K562 (cell line): ENCODE measurements around the gene RASSF6. TPM values are rescaled to one million over a fixed set of nuclear protein-coding genes. Genes with fewer than 3 reads are reported as not detected.

Experiments
- ELF4 ChIP-seq: fragments of 450-650 bp; formaldehyde crosslinking; IDR thresholded peaks from 2 replicates; pipeline ENCODE4 v1.4.0; 2022; ENCODE audit warnings: missing genetic modification characterization
- FOS ChIP-seq: IDR thresholded peaks from 3 replicates; pipeline ENCODE4 v1.6.1; 2011; ENCODE audit not compliant: insufficient read length; ENCODE audit errors: extremely low read depth
- FOXA1 ChIP-seq: fragments of 450-650 bp; IDR thresholded peaks from 2 replicates; pipeline ENCODE4 v1.6.1; 2016; ENCODE audit warnings: mild to moderate bottlenecking, borderline replicate concordance
- ILF3 ChIP-seq: fragments of 450-650 bp; IDR thresholded peaks from 2 replicates; pipeline ENCODE4 v1.6.1; 2018; ENCODE audit warnings: antibody characterized with exemption, mild to moderate bottlenecking, moderate library complexity, borderline replicate concordance
- KLF1 ChIP-seq: fragments of 450-650 bp; IDR thresholded peaks from 2 replicates; pipeline ENCODE4 v1.6.1; 2016; ENCODE audit warnings: missing genetic modification characterization, missing compliant biosample characterization
- ZFP1 ChIP-seq: fragments of 450-650 bp; formaldehyde crosslinking; IDR thresholded peaks from 2 replicates; pipeline ENCODE4 v1.4.0; 2020; ENCODE audit warnings: mild to moderate bottlenecking, mixed read lengths
- ZNF239 ChIP-seq: fragments of 250-450 bp; sonication (Bioruptor Pico); IDR thresholded peaks from 2 replicates; pipeline ENCODE4 v1.4.0; 2020; ENCODE audit warnings: mild to moderate bottlenecking
- polyA plus RNA-seq, 8 experiments: library from polyadenylated mRNA; depleted of rRNA in 4 of 8; stranded (reverse) in 5 of 8; unstranded in 3 of 8; fragments of >200 nt; fragmentation: Nextera tagmentation in 2 of 8; fragmentation: Illumina TruSeq in 1 of 8; extraction: Ambion mirVana in 2 of 8; extraction: Trizol in 1 of 8; gene quantifications; 2 replicates each; pipeline versions ENCODE4 v1.2.1 to v1.2.3, GENCODE V29; 2011 to 2014; ENCODE audit warnings: inconsistent platforms in 1 of 8, missing spikeins in 1 of 8
- total RNA-seq, 7 experiments: library from RNA; depleted of rRNA in 6 of 7; stranded (reverse); fragments of >200 nt in 6 of 7; fragmentation: Illumina TruSeq in 2 of 7; extraction: Trizol in 2 of 7; gene quantifications; 2 replicates each; pipeline versions ENCODE4 v1.2.1 to v1.2.3, GENCODE V29; 2011 to 2021; ENCODE audit warnings: low replicate concordance in 1 of 7
- TF ChIP-seq, protein P1 (sequence below): fragments of 200-800 bp; sonication (Bioruptor generic); IDR thresholded peaks from 2 replicates; pipeline ENCODE4 v1.6.1; 2016; ENCODE audit warnings: missing genetic modification characterization, missing compliant biosample characterization
- TF ChIP-seq, protein P2 (sequence below): fragments of 450-650 bp; IDR thresholded peaks from 2 replicates; pipeline ENCODE4 v1.6.1; 2018; ENCODE audit not compliant: partially characterized antibody
- TF ChIP-seq, protein P3 (sequence below): sonication (generic); formaldehyde crosslinking; IDR thresholded peaks from 2 replicates; pipeline ENCODE4 v1.8.0; 2022; ENCODE audit warnings: mild to moderate bottlenecking, missing genetic modification reagents
- TF ChIP-seq, protein P4 (sequence below): sonication (generic); formaldehyde crosslinking; IDR thresholded peaks from 2 replicates; pipeline ENCODE4 v1.8.0; 2022; ENCODE audit warnings: mild to moderate bottlenecking, missing genetic modification reagents
- TF ChIP-seq, protein P5 (sequence below): IDR thresholded peaks from 3 replicates; pipeline ENCODE4 v1.6.1; 2011; ENCODE audit warnings: borderline replicate concordance, mild to moderate bottlenecking, moderate library complexity; ENCODE audit not compliant: insufficient read length; ENCODE audit errors: extremely low read depth

Gene RASSF6
- total and polyA plus RNA-seq, 9 of the 15 experiments (the other 6 are each of a cell fraction or from before 2014, with no cell fraction given) = under 0.01 to 0.25 (median 0.06) TPM; not detected in 1

DNA sequence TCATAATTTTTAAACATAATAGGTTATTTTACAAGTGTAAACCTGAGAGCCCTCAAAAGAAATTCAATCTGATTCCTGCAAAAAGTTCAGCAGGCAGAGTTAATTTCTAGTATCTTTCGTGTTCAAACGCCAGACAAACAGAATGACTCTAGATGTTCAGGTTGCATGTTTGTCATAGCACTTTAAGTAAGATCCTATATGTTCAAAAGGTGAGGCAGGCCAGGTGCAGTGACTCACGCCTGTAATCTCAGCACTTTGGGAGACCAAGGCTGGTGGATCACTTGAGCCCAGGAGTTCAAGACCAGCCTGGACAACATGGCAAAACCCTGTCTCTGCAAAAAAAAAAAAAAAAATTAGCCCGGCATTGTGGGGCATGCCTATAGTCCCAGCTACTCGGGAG lies 1.1 kb upstream of the RASSF6 start (continued):
- TF ChIP-seq, protein P1, sequence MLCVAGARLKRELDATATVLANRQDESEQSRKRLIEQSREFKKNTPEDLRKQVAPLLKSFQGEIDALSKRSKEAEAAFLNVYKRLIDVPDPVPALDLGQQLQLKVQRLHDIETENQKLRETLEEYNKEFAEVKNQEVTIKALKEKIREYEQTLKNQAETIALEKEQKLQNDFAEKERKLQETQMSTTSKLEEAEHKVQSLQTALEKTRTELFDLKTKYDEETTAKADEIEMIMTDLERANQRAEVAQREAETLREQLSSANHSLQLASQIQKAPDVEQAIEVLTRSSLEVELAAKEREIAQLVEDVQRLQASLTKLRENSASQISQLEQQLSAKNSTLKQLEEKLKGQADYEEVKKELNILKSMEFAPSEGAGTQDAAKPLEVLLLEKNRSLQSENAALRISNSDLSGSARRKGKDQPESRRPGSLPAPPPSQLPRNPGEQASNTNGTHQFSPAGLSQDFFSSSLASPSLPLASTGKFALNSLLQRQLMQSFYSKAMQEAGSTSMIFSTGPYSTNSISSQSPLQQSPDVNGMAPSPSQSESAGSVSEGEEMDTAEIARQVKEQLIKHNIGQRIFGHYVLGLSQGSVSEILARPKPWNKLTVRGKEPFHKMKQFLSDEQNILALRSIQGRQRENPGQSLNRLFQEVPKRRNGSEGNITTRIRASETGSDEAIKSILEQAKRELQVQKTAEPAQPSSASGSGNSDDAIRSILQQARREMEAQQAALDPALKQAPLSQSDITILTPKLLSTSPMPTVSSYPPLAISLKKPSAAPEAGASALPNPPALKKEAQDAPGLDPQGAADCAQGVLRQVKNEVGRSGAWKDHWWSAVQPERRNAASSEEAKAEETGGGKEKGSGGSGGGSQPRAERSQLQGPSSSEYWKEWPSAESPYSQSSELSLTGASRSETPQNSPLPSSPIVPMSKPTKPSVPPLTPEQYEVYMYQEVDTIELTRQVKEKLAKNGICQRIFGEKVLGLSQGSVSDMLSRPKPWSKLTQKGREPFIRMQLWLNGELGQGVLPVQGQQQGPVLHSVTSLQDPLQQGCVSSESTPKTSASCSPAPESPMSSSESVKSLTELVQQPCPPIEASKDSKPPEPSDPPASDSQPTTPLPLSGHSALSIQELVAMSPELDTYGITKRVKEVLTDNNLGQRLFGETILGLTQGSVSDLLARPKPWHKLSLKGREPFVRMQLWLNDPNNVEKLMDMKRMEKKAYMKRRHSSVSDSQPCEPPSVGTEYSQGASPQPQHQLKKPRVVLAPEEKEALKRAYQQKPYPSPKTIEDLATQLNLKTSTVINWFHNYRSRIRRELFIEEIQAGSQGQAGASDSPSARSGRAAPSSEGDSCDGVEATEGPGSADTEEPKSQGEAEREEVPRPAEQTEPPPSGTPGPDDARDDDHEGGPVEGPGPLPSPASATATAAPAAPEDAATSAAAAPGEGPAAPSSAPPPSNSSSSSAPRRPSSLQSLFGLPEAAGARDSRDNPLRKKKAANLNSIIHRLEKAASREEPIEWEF (CRISPR knock-in tag) = no peak
- no peak for TF ChIP-seq ZNF239 (CRISPR knock-in tag)
- no peak for TF ChIP-seq FOXA1
- TF ChIP-seq ZFP1 = no peak
- TF ChIP-seq, protein P2, sequence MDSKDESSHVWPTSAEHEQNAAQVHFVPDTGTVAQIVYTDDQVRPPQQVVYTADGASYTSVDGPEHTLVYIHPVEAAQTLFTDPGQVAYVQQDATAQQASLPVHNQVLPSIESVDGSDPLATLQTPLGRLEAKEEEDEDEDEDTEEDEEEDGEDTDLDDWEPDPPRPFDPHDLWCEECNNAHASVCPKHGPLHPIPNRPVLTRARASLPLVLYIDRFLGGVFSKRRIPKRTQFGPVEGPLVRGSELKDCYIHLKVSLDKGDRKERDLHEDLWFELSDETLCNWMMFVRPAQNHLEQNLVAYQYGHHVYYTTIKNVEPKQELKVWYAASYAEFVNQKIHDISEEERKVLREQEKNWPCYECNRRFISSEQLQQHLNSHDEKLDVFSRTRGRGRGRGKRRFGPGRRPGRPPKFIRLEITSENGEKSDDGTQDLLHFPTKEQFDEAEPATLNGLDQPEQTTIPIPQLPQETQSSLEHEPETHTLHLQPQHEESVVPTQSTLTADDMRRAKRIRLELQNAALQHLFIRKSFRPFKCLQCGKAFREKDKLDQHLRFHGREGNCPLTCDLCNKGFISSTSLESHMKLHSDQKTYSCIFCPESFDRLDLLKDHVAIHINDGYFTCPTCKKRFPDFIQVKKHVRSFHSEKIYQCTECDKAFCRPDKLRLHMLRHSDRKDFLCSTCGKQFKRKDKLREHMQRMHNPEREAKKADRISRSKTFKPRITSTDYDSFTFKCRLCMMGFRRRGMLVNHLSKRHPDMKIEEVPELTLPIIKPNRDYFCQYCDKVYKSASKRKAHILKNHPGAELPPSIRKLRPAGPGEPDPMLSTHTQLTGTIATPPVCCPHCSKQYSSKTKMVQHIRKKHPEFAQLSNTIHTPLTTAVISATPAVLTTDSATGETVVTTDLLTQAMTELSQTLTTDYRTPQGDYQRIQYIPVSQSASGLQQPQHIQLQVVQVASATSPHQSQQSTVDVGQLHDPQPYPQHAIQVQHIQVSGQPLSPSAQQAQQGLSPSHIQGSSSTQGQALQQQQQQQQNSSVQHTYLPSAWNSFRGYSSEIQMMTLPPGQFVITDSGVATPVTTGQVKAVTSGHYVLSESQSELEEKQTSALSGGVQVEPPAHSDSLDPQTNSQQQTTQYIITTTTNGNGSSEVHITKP = no peak
- TF ChIP-seq ELF4 = no peak
- TF ChIP-seq, protein P3, sequence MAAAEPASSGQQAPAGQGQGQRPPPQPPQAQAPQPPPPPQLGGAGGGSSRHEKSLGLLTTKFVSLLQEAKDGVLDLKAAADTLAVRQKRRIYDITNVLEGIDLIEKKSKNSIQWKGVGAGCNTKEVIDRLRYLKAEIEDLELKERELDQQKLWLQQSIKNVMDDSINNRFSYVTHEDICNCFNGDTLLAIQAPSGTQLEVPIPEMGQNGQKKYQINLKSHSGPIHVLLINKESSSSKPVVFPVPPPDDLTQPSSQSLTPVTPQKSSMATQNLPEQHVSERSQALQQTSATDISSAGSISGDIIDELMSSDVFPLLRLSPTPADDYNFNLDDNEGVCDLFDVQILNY = no peak
- TF ChIP-seq ILF3 = no peak
- TF ChIP-seq FOS = no peak
- TF ChIP-seq, protein P4, sequence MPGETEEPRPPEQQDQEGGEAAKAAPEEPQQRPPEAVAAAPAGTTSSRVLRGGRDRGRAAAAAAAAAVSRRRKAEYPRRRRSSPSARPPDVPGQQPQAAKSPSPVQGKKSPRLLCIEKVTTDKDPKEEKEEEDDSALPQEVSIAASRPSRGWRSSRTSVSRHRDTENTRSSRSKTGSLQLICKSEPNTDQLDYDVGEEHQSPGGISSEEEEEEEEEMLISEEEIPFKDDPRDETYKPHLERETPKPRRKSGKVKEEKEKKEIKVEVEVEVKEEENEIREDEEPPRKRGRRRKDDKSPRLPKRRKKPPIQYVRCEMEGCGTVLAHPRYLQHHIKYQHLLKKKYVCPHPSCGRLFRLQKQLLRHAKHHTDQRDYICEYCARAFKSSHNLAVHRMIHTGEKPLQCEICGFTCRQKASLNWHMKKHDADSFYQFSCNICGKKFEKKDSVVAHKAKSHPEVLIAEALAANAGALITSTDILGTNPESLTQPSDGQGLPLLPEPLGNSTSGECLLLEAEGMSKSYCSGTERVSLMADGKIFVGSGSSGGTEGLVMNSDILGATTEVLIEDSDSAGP (CRISPR knock-in tag) = no peak
- no peak for TF ChIP-seq KLF1
- TF ChIP-seq, protein P5, sequence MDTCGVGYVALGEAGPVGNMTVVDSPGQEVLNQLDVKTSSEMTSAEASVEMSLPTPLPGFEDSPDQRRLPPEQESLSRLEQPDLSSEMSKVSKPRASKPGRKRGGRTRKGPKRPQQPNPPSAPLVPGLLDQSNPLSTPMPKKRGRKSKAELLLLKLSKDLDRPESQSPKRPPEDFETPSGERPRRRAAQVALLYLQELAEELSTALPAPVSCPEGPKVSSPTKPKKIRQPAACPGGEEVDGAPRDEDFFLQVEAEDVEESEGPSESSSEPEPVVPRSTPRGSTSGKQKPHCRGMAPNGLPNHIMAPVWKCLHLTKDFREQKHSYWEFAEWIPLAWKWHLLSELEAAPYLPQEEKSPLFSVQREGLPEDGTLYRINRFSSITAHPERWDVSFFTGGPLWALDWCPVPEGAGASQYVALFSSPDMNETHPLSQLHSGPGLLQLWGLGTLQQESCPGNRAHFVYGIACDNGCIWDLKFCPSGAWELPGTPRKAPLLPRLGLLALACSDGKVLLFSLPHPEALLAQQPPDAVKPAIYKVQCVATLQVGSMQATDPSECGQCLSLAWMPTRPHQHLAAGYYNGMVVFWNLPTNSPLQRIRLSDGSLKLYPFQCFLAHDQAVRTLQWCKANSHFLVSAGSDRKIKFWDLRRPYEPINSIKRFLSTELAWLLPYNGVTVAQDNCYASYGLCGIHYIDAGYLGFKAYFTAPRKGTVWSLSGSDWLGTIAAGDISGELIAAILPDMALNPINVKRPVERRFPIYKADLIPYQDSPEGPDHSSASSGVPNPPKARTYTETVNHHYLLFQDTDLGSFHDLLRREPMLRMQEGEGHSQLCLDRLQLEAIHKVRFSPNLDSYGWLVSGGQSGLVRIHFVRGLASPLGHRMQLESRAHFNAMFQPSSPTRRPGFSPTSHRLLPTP = no peak
- TF ChIP-seq, all 486 proteins: peak for 0
